Upper lobe of left lung (tissue), 6 donors: Measurements from ENCODE around the gene B4GALT4. TPM values are rescaled to one million over a fixed set of nuclear protein-coding genes. Genes with fewer than 3 reads are reported as not detected.

Experiments
- ATAC-seq, 2 donors: fragments of 200-7000 bp; cut with Tn5 transposase; one replicate each; pipeline ENCODE4 v1.9.1; 2022; ENCODE audit warnings: mild to moderate bottlenecking in 2 of 2, moderate library complexity in 2 of 2; ENCODE audit not compliant: low FRiP score in 2 of 2
- DNase-seq, 2 donors: peaks; one replicate each; pipeline ENCODE4 v3.0.0-alpha.2; 2019 to 2020
- H3K27ac ChIP-seq, 4 donors: fragments of 200-600 bp; sonication (generic); one replicate each; pipeline ENCODE4 v1.5.1; 2016 to 2019
- H3K27me3 ChIP-seq, 4 donors: fragments of 200-600 bp; sonication (generic); one replicate each; pipeline ENCODE4 v1.5.1; 2017 to 2019
- H3K36me3 ChIP-seq, 4 donors: fragments of 200-600 bp; sonication (generic); one replicate each; pipeline ENCODE4 v1.5.1; 2016 to 2019
- H3K4me1 ChIP-seq, 4 donors: fragments of 200-600 bp; sonication (generic); one replicate each; pipeline ENCODE4 v1.5.1; 2018 to 2019
- H3K4me3 ChIP-seq, 4 donors: fragments of 200-600 bp; sonication (generic); one replicate each; pipeline ENCODE4 v1.5.1; 2017 to 2019; ENCODE audit warnings: mild to moderate bottlenecking in 2 of 4, moderate library complexity in 1 of 4
- H3K9me3 ChIP-seq, 4 donors: fragments of 200-600 bp; sonication (generic); one replicate each; pipeline ENCODE4 v1.5.1; 2018 to 2019
- EP300 ChIP-seq, 4 donors: sonication (generic); formaldehyde crosslinking; IDR thresholded peaks; one replicate each; pipeline ENCODE4 v1.5.1; 2017; ENCODE audit warnings: antibody characterized with exemption in 4 of 4, control low read depth in 2 of 4
- POLR2A ChIP-seq, 4 donors: fragments of 450-650 bp; IDR thresholded peaks; one replicate each; pipeline ENCODE4 v1.5.1; 2016 to 2017; ENCODE audit warnings: antibody characterized with exemption in 4 of 4, mild to moderate bottlenecking in 2 of 4
- POLR2AphosphoS5 ChIP-seq, 2 donors: sonication (generic); formaldehyde crosslinking; IDR thresholded peaks; one replicate each; pipeline ENCODE4 v1.5.1; 2017; ENCODE audit warnings: antibody characterized with exemption in 2 of 2
- WGBS, 2 donors: methylation state at CpG; one replicate each; pipeline ENCODE4 v1.1.5; 2017 to 2018; 5-methylcytosine and 5-hydroxymethylcytosine counted together
- total RNA-seq, 6 donors: library from RNA; depleted of rRNA in 4 of 6; stranded (reverse); fragments of >200 nt in 4 of 6; gene quantifications; one replicate each; pipeline versions ENCODE4 v1.1.0 to v1.2.1, GENCODE V29; 2016 to 2021
- TF ChIP-seq, protein P1 (sequence below), 6 experiments: fragments of 450-650 bp in 4 of 6; fragments of 200-600 bp in 2 of 6; sonication (generic) in 2 of 6; IDR thresholded peaks; one replicate each; pipeline ENCODE4 v1.5.1; 2016 to 2019; ENCODE audit warnings: antibody characterized with exemption in 6 of 6
- donor health status: DM: no; HTN: no; CAD: no; lungs with moderate emphysema.
- donor health status: DM: no; HTN: yes; CAD: no; lungs with severe emphysema.

The B4GALT4 gene
- total RNA-seq, 6 donors from 2014 or later: 7.3 to 24.3 (median 16.6) TPM

DNA sequence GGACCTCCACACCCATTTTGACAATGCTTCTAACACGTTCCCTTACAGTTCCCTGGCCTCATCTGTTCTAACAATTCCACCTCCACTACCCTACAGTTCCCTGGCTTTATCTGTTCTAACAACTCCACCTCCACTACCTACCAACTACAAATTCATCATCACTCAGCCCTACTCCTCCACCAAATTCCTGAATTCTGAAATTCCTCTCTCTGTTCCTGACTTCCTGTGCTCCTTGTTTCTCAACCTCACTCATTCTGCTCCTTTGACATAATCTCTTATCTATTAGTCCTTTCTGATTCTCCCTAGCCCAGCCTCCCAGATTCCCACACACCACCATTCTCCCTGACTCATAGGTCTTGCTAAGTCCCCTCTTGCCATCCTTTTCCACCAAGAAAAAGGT, 44.8 kb downstream of the B4GALT4 start:
- Histone ChIP-seq H3K27ac (no peak overlapping the region), H3K4me1 (no peaks in the 10 kb centered on the region), H3K27me3 (no peaks in the 10 kb centered on the region), H3K36me3 (no peaks in the 10 kb centered on the region), H3K9me3 (no peaks in the 10 kb centered on the region), H3K4me3 (no peak overlapping the region)
- TF ChIP-seq POLR2AphosphoS5 (IDR thresholded peaks at IDR 0.05): no peak
- DNase-seq: no peak
- no peak for ATAC-seq
- 82 to 90% methylated on average over 1 of the region's 1 CpG for WGBS, 2 donors

DNA sequence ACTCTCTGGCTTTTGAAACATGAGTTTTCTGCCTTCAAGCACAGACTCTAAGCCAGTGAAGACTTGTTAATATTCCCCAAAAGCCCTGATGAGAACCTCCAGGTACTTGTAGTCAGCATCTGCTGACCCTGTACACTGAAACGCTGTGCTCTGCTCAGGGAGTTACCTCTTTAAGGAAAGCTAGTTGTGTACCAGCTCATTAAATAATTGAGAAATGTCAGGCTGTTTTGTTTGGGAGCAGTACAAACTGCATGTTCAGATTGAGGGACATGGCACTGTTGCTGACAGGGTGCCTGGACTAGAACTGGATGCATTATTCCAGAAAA, 45.6 kb downstream of the B4GALT4 start:
- H3K27me3 ChIP-seq: no peaks in the 10 kb centered on the region
- TF ChIP-seq, protein P1, sequence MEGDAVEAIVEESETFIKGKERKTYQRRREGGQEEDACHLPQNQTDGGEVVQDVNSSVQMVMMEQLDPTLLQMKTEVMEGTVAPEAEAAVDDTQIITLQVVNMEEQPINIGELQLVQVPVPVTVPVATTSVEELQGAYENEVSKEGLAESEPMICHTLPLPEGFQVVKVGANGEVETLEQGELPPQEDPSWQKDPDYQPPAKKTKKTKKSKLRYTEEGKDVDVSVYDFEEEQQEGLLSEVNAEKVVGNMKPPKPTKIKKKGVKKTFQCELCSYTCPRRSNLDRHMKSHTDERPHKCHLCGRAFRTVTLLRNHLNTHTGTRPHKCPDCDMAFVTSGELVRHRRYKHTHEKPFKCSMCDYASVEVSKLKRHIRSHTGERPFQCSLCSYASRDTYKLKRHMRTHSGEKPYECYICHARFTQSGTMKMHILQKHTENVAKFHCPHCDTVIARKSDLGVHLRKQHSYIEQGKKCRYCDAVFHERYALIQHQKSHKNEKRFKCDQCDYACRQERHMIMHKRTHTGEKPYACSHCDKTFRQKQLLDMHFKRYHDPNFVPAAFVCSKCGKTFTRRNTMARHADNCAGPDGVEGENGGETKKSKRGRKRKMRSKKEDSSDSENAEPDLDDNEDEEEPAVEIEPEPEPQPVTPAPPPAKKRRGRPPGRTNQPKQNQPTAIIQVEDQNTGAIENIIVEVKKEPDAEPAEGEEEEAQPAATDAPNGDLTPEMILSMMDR (IDR thresholded peaks at IDR 0.05): no peak
- TF ChIP-seq EP300 (IDR thresholded peaks at IDR 0.05) (no peak), POLR2A (IDR thresholded peaks at IDR 0.05) (no peak), POLR2AphosphoS5 (IDR thresholded peaks at IDR 0.05) (no peak)
- no peaks in the 10 kb centered on the region for H3K36me3 ChIP-seq
- ATAC-seq: no peak
- H3K4me1 ChIP-seq: no peaks in the 10 kb centered on the region
- H3K27ac ChIP-seq: no peak overlapping the region
- no peaks in the 10 kb centered on the region for H3K9me3 ChIP-seq
- no peak for DNase-seq
- no peak overlapping the region for H3K4me3 ChIP-seq
- 85 to 86% methylated on average over 1 of the region's 1 CpG for WGBS, 2 donors

DNA sequence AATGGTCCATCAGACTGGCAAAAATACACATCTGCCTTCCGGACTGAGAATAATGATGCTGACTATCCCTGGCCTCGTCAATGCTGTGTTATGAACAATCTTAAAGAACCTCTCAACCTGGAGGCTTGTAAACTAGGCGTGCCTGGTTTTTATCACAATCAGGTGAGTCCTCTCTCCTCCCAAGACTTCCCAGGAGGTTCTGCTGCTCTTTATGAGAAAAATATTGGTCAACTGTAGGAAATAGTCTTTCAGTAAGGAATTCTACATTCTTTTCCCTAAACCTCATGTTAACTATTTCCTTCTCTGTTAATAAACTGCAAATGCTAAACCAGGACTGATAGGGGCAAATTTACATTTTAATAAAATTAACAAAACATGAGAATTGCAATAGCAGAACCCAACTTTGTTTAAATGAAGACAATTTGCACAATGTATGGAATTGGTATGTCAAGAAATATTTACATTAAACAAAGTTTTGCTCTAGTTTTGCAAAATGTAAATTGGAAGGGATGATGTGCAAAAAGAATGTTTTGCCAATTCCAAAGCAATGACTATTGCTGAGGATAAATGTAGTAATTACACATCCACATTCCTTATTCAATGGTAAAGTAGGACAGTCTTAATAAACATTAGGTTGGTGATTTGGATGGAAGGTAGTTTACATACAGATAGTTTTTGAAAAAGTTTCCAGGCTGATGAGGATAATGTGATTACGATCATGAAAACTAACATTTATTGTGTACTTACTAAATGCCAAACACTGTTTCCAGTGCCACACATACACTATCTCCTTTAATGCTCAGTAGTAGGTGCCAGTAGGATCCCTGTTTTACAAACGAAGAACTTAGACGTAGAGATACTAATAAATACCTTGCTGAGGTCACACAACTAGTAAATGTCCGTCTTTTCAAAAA, 46.2 kb downstream of the B4GALT4 start:
- Histone ChIP-seq H3K4me1 (no peaks in the 10 kb centered on the region), H3K4me3 (no peak overlapping the region), H3K36me3 (no peaks in the 10 kb centered on the region), H3K9me3 (no peaks in the 10 kb centered on the region), H3K27ac (no peak overlapping the region), H3K27me3 (no peaks in the 10 kb centered on the region)
- TF ChIP-seq POLR2A (IDR thresholded peaks at IDR 0.05): no peak
- TF ChIP-seq, protein P1 (IDR thresholded peaks at IDR 0.05): no peak
- no peak for TF ChIP-seq EP300 (IDR thresholded peaks at IDR 0.05)
- no peak for TF ChIP-seq POLR2AphosphoS5 (IDR thresholded peaks at IDR 0.05)
- no peak for ATAC-seq
- no peak for DNase-seq
- WGBS, 2 donors: 81 to 85% methylated on average over 7 of the region's 7 CpGs

DNA sequence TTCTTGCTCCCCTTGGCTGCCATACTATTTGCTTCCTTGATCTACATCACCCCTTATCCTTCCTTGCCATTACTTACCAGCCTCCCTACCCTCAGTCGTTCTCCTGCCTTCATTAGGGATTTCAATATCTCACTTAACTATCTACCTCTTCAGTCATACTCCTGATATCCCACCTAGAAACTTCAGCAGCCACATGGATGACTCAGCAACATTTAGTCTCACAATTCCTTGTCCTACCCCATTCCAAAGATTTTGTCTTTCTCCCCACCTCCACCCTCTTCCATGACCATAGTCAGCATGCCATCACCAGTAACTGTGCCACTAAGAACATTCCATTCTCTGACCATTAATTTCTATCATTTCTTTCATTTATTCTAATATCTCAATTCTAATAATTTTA, 48.9 kb downstream of the B4GALT4 start:
- no peak for DNase-seq
- Histone ChIP-seq H3K4me3 (no peak overlapping the region), H3K36me3 (no peaks in the 10 kb centered on the region), H3K9me3 (no peaks in the 10 kb centered on the region), H3K4me1 (no peaks in the 10 kb centered on the region), H3K27ac (no peak overlapping the region), H3K27me3 (no peaks in the 10 kb centered on the region)
- TF ChIP-seq POLR2A (IDR thresholded peaks at IDR 0.05) (no peak), EP300 (IDR thresholded peaks at IDR 0.05) (no peak), POLR2AphosphoS5 (IDR thresholded peaks at IDR 0.05) (no peak)
- TF ChIP-seq, protein P1 (IDR thresholded peaks at IDR 0.05): no peak
- ATAC-seq: no peak
- WGBS, 2 donors: 73 to 89% methylated on average over 1 of the region's 1 CpG

DNA sequence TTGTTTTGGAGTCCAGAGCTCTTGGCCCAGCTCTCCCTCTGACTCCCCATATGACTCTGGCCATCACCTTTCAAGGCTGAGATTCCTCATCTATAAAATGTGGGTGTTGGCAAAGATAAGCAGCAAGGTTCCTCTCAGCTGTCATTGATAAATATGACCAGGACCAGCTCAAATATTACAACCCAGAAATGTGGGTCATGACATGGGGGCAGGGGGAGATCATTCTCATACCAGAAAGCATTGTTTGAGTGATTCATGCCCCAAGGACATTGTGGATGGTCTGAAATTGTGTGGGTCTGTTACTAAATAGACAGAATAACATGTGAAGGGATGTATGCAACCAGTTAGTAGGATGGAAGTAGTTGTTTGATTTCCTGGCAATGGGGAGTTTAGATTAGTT, 53.4 kb downstream of the B4GALT4 start:
- Histone ChIP-seq H3K9me3 (no peaks in the 10 kb centered on the region), H3K27ac (no peak overlapping the region), H3K4me3 (no peak overlapping the region), H3K36me3 (no peaks in the 10 kb centered on the region), H3K27me3 (no peaks in the 10 kb centered on the region), H3K4me1 (no peaks in the 10 kb centered on the region)
- no peak for DNase-seq
- no peak for TF ChIP-seq EP300 (IDR thresholded peaks at IDR 0.05)
- ATAC-seq: no peak
